H54 (cell line): ENCODE data around the gene MEX3A.

Experiments used
- DNase-seq: peaks from one replicate; pipeline ENCODE4 v3.0.0; 2011; ENCODE audit warnings: low spot score, mixed read lengths; ENCODE audit not compliant: insufficient read length
- FAIRE-seq: peaks from 3 replicates; lab custom pipeline; 2011; peaks lifted over from hg19 to GRCh38; lab: Jason Lieb, UNC
- POLR2A ChIP-seq: IDR thresholded peaks from 2 replicates; pipeline ENCODE4 v1.6.1; 2011; ENCODE audit warnings: low read depth, mild to moderate bottlenecking, low read length

The MEX3A gene

DNA sequence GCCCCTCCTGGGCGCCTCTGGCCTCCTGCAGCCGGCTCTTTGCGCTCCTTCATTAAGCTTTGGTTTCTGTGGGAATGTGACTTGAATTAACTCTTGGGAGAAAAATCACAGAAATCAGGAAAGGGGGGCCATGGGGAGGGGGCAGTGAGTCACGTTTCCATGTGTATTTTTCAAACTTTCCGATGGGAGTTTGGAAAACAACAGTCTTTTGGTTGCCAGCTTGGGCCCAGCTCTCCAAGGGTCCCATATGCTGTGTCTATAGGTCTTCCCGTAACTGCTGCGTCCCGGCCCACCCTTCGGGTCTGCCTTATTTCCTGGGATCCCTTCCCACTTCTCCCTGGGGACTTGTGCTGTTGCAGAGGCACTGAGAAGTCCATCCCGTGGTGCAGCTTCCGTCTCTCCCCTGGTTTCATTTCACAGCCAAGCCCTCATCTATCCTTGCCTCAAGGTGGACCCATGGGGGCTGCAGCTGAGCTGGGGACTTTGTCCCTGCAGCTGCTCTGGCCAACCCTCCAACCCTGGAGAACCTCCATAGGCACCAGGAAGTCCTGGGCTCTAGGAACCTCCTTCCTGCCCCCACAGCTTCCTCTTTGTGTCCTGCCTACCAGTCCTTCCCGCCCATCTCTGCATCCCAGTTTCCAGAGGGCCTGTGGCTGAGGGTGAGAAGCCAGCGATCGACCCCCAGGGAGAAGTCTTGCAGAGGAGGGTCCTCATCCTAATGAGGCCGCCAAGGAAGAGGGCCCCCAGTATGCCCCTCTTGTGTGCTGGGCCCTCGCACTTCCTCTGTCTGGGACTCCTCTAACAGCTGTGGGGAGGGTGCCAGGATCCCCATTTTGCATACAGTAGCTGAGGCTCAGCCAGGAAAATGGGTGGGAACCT is 20.6 kb upstream of the MEX3A start:
- 0 out of 2 replicates have a peak, but pooled peaks have one; percentile 13 for TF ChIP-seq POLR2A
- no peak for DNase-seq
- no peak for FAIRE-seq

GRCh38 chr1:156101880-156102279 is 19.6 kb upstream of the MEX3A start:
- no peak for FAIRE-seq

DNA sequence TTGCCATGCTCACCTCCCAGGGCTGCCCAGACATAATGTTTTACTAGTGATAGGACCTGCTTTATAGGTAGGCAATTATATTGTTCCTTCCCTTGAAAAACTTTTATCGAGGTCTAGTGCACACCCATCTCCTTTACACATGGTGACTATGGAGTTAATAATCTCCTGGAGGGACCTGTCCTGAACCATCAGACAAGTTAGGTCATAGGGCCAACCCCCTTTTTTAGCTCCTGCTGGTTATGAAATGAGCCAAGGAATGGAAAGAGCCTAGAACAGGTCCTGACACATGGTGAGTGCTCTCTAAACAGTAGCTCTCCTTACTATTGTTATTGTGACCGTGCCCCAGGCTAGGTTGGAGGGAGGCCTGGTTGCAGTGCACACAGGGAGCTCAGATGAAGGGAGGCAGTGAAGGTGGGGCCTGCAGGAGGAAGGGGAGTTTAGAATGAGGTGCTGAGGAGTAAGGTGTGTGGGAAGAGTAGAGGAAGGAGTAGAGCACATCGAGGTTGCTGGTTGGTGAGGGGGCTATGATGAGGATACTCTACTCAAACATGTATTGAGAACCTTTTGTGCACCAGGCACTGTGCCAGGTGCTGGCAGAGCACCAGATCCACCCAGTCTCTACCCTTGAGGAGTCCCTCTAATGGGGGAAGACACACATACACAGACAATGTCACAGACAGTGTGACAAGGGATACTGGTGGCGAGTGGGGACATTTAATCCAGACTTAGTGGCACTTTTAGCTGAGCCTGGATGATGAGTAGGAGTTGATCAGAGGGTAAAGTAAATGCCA is 18.1 kb upstream of the MEX3A start:
- DNase-seq (no peak), FAIRE-seq (no peak)
- no peak for TF ChIP-seq POLR2A

More at GRCh38 chr1:156101880-156102279, 19.6 kb upstream of the MEX3A start:
- no peak for DNase-seq
- TF ChIP-seq POLR2A = no peak

DNA sequence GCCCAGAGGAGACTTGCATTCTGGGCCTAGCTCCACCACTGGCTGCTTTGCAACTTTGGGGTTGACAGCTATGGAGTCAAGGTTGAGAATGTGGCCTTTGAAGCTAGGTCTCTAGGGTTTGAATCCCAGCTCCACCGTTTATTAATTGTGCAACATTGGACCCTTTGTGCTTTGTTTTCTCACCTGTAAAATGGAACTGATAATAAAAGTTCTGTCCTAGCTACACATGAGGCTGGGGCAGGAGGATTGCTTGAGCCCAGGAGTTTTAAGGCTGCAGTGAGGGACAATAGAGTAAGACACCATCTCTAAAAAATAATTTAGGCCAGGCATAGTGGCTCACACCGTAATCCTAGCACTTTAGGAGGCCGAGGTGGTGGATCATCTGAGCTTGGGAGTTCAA is 17.0 kb upstream of the MEX3A start:
- no peak for DNase-seq
- no peak for FAIRE-seq
- TF ChIP-seq POLR2A = no peak

DNA sequence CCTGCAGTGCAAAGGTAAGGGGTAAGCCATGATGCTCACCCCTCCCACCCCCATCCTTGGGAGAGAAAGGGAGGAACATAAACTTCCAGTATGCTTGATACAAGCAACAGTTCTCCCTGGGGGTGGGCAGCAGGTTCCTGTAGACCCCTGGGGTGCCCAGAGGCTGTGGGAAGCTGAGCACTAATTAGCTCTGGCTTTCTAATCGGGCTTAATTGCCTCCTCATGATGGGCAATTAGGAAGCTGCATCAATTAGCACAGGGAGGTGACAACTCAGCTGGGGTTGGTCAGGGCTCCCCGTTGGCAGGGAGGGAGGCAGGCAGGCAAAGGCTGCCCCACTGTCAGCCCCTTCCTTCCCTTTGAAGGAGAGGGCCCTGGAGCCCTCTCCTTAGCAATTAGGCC is 16.5 kb upstream of the MEX3A start:
- no peak for DNase-seq
- no peak for FAIRE-seq
- no peak for TF ChIP-seq POLR2A

GRCh38 chr1:156097499-156098178 is 15.4 kb upstream of the MEX3A start:
- DNase-seq = no peak
- FAIRE-seq = no peak
- no peak for TF ChIP-seq POLR2A

DNA sequence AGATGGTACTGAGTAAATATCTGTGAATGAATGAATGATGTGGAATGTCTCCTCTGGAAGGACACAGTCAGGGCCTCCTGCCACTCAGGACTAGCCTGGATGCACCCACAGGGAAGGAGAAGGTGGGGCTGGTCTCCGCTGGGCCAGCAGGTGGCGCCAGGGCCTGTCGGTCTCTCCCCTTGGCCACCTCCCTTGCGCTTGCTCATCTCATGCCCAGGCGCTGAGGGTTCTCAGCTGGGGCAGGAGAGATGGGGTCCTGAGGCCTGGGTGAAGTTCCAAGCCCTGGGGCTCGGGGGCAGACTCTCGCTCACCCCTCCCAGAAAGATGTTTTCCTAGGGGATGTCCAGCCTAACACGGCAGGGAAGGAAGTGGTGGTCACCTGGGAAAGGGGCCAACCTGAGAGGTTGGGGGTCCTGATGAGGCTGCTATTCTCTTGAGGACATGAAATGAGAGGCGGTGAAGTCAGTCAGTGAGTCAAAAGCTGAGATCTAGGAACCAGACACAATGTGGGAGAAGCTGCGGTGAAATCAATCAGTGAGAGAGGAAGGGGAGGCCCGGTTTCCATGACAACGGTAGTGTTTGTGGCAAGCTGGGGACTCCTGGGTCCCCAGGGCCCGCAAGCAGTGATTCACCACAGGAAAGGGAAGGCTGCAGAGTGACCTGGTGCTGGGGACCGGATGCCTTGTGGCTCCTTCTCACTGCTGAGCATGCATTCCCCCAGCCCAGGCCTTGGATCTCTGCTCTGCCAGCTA is 14.6 kb upstream of the MEX3A start:
- DNase-seq (peak; percentile 91), FAIRE-seq (no peak)
- TF ChIP-seq POLR2A = 0 out of 2 replicates have a peak, but pooled peaks have one; percentile 30

GRCh38 chr1:156095906-156096508 is 13.7 kb upstream of the MEX3A start:
- FAIRE-seq = no peak
- TF ChIP-seq POLR2A = no peak
- DNase-seq = no peak

DNA sequence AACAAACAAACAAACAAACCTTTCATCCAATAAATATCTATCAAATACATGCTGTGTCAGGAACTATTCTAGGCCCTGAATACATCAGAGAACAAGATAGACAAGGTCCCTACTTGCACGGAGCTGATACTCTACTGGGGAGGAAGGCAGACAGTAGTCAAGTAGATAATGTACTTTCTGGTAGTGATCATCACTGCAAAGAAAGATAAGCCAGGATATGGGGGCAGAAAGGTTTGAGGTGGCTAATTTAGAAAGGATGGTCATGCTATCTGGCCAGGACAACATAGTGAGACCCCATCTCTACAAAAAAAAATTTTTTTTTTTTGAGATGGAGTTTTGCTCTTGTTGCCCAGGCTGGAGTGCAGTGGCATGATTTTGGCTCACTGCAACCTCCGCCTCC is 9.3 kb upstream of the MEX3A start:
- DNase-seq (no peak), FAIRE-seq (no peak)

DNA sequence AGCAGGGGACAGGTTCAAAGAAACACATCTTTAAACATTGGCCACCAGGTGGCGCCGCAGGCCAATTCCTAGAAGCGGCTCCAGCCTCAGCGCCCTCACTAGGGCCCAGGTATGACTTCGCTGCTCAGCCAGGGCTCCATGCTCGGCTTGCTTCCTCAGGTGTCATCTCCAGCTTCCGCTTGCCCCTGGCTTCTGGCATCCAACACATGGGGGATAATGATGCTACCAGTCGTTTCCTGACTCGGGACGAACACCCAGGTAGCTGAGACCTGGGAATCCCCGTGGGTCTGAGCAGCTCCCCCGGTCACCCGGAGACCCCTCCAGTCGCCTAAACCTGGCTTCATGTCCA is 8.5 kb upstream of the MEX3A start:
- peak; percentile 81 for DNase-seq
- no peak for FAIRE-seq
- TF ChIP-seq POLR2A = peak; percentile 27; the same call in 1 of the 2 replicates

More for the DNA sequence above, 9.3 kb upstream of the MEX3A start:
- no peak for TF ChIP-seq POLR2A

- no peak for DNase-seq
- no peak for FAIRE-seq
- TF ChIP-seq POLR2A = no peak
Measured at GRCh38 chr1:156090138-156090839, 8.0 kb upstream of the MEX3A start.

GRCh38 chr1:156089704-156090103 is 7.4 kb upstream of the MEX3A start:
- FAIRE-seq (no peak), DNase-seq (no peak)
- TF ChIP-seq POLR2A = no peak
